Type B pancreatic cell (in vitro differentiated cells): ENCODE data around the gene EFL1. TPM values are rescaled to one million over a fixed set of nuclear protein-coding genes. Genes with fewer than 3 reads are reported as not detected.

Experiments used
- DNase-seq: peaks from one replicate; pipeline ENCODE4 v3.0.0; 2021; ENCODE audit warnings: mixed read lengths; ENCODE audit not compliant: unreplicated experiment; ENCODE audit errors: extremely low spot score
- H3K27ac Mint-ChIP-seq: 2 replicates; pipeline ENCODE4 v1.8.0; 2021; ENCODE audit warnings: mild to moderate bottlenecking, mixed read lengths
- H3K27me3 Mint-ChIP-seq: 2 replicates; pipeline ENCODE4 v1.8.0; 2021; ENCODE audit warnings: mixed read lengths
- H3K36me3 Mint-ChIP-seq: 2 replicates; pipeline ENCODE4 v1.8.0; 2021; ENCODE audit warnings: mixed read lengths
- H3K4me1 Mint-ChIP-seq: one replicate; pipeline ENCODE4 v1.8.0; 2021; ENCODE audit warnings: mixed read lengths; ENCODE audit not compliant: unreplicated experiment
- H3K4me3 Mint-ChIP-seq: 2 replicates; pipeline ENCODE4 v1.8.0; 2021; ENCODE audit warnings: mild to moderate bottlenecking, mixed read lengths
- H3K9me3 Mint-ChIP-seq: 2 replicates; pipeline ENCODE4 v1.8.0; 2021; ENCODE audit warnings: mixed read lengths
- total RNA-seq: library from RNA; stranded (reverse); gene quantifications from 2 replicates; pipeline ENCODE4 v1.2.1, GENCODE V29; 2021; ENCODE audit warnings: low replicate concordance
- TF ChIP-seq, protein P1 (sequence below): fragments of 200-600 bp; sonication (generic); conservative IDR thresholded peaks from 2 replicates; pipeline ENCODE4 v1.5.0; 2021; ENCODE audit warnings: antibody characterized with exemption, mild to moderate bottlenecking

Gene EFL1
- total RNA-seq, 1 donor from 2014 or later = 17.0 TPM

DNA sequence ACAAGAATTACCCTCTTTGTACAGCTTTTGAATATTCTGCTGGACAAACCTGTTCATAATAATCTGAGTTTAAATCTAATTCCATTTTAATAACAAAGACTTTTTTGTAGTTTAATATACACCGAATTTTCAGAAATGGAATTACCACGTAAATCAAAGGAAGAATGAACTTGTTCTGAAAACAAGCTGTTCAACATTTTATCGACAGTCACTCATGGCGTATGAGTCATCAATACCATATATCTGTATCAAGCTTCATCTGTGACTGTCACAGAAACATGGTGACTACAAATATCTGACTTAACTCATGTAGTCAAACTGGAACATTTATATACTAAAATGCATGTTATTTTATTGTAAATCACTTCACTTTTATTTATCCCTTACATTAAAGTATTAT is 90.0 kb downstream of the EFL1 start:
- Mint-ChIP-seq H3K4me3 (no peak overlapping the region), H3K27ac (peak overlapping the region; percentile 71), H3K36me3 (peaks cover 9% of the 10 kb centered on the region), H3K9me3 (no peaks in the 10 kb centered on the region), H3K4me1 (peaks cover 17% of the 10 kb centered on the region), H3K27me3 (no peaks in the 10 kb centered on the region)
- DNase-seq = no peak
- TF ChIP-seq, protein P1, sequence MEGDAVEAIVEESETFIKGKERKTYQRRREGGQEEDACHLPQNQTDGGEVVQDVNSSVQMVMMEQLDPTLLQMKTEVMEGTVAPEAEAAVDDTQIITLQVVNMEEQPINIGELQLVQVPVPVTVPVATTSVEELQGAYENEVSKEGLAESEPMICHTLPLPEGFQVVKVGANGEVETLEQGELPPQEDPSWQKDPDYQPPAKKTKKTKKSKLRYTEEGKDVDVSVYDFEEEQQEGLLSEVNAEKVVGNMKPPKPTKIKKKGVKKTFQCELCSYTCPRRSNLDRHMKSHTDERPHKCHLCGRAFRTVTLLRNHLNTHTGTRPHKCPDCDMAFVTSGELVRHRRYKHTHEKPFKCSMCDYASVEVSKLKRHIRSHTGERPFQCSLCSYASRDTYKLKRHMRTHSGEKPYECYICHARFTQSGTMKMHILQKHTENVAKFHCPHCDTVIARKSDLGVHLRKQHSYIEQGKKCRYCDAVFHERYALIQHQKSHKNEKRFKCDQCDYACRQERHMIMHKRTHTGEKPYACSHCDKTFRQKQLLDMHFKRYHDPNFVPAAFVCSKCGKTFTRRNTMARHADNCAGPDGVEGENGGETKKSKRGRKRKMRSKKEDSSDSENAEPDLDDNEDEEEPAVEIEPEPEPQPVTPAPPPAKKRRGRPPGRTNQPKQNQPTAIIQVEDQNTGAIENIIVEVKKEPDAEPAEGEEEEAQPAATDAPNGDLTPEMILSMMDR = no peak

DNA sequence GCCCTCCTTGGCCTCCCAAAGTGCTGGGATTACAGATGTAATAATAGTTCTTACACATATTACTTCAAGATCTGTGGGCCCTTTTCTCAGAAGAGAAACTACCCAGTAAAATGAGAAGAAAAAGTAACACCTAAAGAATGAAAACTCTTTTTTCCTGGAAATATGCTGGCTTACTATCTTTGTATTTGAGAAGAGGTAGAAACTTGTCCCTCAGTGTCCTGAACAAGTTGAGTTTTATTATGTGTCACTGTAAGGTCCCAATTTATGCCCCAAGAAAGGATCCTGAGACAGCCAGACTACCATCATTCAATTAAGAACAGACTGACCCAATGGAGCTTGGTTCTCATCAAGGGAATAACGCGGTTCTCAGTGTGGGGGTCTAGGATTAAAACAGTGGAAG is 93.8 kb downstream of the EFL1 start:
- Mint-ChIP-seq H3K27me3 (no peaks in the 10 kb centered on the region), H3K36me3 (peaks cover 9% of the 10 kb centered on the region), H3K9me3 (no peaks in the 10 kb centered on the region), H3K27ac (no peak overlapping the region), H3K4me3 (no peak overlapping the region), H3K4me1 (peaks cover 25% of the 10 kb centered on the region)
- TF ChIP-seq, protein P1 = no peak
- DNase-seq = no peak

DNA sequence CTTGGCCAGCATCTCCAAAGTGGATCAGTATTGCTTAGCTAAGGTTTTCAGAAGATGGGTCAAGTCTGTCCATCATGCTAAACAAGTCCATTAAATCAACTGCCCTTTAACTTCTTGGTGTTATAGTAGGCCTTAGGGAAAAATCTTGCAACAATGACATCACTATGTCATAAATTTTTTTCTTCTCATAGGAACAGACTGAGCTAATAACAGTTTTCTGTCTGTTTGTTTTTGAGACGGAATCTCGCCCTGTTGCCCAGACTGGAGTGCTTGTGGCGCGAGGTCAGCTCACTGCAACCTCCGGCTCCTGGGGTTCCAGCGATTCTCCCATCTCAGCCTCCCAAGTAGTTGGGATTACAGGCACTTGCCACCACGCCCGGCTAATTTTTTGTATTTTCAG is 94.2 kb downstream of the EFL1 start:
- DNase-seq = no peak
- H3K27me3 Mint-ChIP-seq = no peaks in the 10 kb centered on the region
- H3K9me3 Mint-ChIP-seq = no peaks in the 10 kb centered on the region
- TF ChIP-seq, protein P1 = no peak
- H3K4me1 Mint-ChIP-seq = peaks cover 25% of the 10 kb centered on the region
- peaks cover 9% of the 10 kb centered on the region for H3K36me3 Mint-ChIP-seq
- no peak overlapping the region for H3K27ac Mint-ChIP-seq
- no peak overlapping the region for H3K4me3 Mint-ChIP-seq

DNA sequence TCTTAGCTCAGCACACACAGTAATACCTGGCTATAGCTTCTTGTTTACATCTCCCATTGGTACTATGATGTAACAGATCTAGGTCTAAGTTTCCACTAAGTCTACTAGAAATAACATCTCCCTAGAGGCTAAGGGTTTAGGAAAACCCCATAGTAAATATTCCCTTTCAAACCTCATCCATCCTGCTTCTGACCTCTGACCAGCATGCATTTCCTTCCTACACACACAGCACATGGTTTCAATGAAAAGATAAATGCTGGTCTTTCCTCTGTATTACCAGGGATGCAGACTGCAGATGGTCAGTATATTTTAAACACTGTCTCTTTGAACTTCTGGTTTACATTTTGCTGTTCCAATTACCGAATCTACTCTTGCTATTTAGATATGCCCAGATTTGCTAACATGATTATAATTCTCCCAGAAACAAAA is 96.6 kb downstream of the EFL1 start:
- no peak overlapping the region for H3K27ac Mint-ChIP-seq
- H3K4me1 Mint-ChIP-seq = peaks cover 15% of the 10 kb centered on the region
- no peak overlapping the region for H3K4me3 Mint-ChIP-seq
- H3K27me3 Mint-ChIP-seq = no peaks in the 10 kb centered on the region
- H3K9me3 Mint-ChIP-seq = no peaks in the 10 kb centered on the region
- peaks cover 25% of the 10 kb centered on the region for H3K36me3 Mint-ChIP-seq
- DNase-seq = no peak
- TF ChIP-seq, protein P1 = no peak

DNA sequence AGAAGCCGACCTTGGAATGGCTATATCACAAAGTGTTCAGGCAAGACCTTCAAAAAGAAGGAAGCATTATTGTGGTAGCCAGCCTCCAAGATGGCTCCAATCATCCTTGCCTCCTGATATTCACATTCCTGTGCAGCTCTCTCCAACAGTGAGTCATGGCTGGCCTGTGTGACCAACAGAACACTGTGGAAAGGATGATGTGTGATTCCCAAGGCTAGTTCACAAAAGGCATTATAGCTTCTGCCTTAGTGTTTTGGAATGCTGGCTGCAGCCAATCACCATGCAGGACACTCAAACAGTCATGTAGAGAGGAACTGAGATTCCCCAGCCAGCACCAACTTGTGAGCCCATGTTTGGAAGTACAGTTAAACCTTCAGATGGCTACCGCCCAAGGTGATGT is 102.6 kb downstream of the EFL1 start:
- no peaks in the 10 kb centered on the region for H3K27me3 Mint-ChIP-seq
- H3K36me3 Mint-ChIP-seq = peaks cover 28% of the 10 kb centered on the region
- H3K9me3 Mint-ChIP-seq = no peaks in the 10 kb centered on the region
- no peak for DNase-seq
- TF ChIP-seq, protein P1 = no peak
- peaks cover 9% of the 10 kb centered on the region for H3K4me1 Mint-ChIP-seq
- H3K27ac Mint-ChIP-seq = no peak overlapping the region
- H3K4me3 Mint-ChIP-seq = no peak overlapping the region

DNA sequence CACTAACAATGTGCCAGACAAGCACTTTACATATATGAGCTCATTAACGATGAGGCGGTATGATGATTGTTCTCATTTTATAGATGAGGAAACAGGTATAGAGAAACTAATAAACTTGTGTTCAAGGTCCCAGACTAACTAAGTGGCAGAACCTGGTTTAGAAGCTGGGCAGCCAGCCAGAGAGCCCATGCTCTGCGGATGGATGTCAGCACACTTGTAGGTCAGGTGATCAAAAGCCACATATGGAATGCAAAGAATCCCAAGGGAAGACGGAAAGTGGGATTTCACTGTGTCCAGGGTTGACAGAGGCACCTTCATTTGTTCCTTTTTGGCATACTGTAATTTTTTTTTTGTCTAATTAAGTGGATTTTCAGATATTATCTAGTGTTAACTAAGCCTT is 103.7 kb downstream of the EFL1 start:
- H3K9me3 Mint-ChIP-seq = no peaks in the 10 kb centered on the region
- peaks cover 28% of the 10 kb centered on the region for H3K36me3 Mint-ChIP-seq
- H3K4me3 Mint-ChIP-seq = no peak overlapping the region
- H3K27ac Mint-ChIP-seq = no peak overlapping the region
- TF ChIP-seq, protein P1 = no peak
- H3K27me3 Mint-ChIP-seq = no peaks in the 10 kb centered on the region
- no peak for DNase-seq
- peaks cover 9% of the 10 kb centered on the region for H3K4me1 Mint-ChIP-seq
